Mesothelial cell of epicardium (in vitro differentiated cells): ENCODE data around the gene ZFPM1. TPM values are rescaled to one million over a fixed set of nuclear protein-coding genes. Genes with fewer than 3 reads are reported as not detected.

ENCODE experiments used
- DNase-seq, 2 experiments: peaks; one replicate each; pipeline ENCODE4 v3.0.0; 2021; ENCODE audit warnings: low spot score in 2 of 2; ENCODE audit not compliant: unreplicated experiment in 2 of 2
- H3K27ac Mint-ChIP-seq: 2 replicates; pipeline ENCODE4 v1.8.0; 2021; ENCODE audit warnings: mixed read lengths
- H3K27me3 Mint-ChIP-seq: 2 replicates; pipeline ENCODE4 v1.8.0; 2021; ENCODE audit warnings: low read depth, mixed read lengths
- H3K36me3 Mint-ChIP-seq: 2 replicates; pipeline ENCODE4 v1.8.0; 2021; ENCODE audit warnings: mixed read lengths
- H3K4me1 Mint-ChIP-seq: 2 replicates; pipeline ENCODE4 v1.8.0; 2021; ENCODE audit warnings: mixed read lengths
- H3K4me3 Mint-ChIP-seq: 2 replicates; pipeline ENCODE4 v1.8.0; 2021; ENCODE audit warnings: mild to moderate bottlenecking, moderate library complexity, mixed read lengths
- H3K9me3 Mint-ChIP-seq: 2 replicates; pipeline ENCODE4 v1.8.0; 2021; ENCODE audit warnings: mixed read lengths
- CTCF ChIP-seq: fragments of 200-600 bp; sonication (generic); IDR thresholded peaks from one replicate; pipeline ENCODE4 v1.5.0; 2021; ENCODE audit warnings: antibody characterized with exemption; ENCODE audit not compliant: unreplicated experiment
- total RNA-seq: library from RNA; stranded (reverse); gene quantifications from 3 replicates; pipeline ENCODE4 v1.2.1, GENCODE V29; 2021

Gene ZFPM1
- 51.1 to 56.2 TPM (median 52.6 TPM) in 3 replicates for total RNA-seq

GRCh38 chr16:88453217-88453531 lies at the start of gene ZFPM1:
TSS of gene ZFPM1 (plus strand) at chr16:88453280. CDS start at chr16:88453639, 359 bp downstream.
- Mint-ChIP-seq H3K9me3 (no peaks in the 10 kb centered on the region), H3K27ac (peak within 1 kb of the TSS; percentile 64), H3K36me3 (no peaks in the 10 kb centered on the region), H3K4me3 (peak within 1 kb of the TSS; percentile 82), H3K4me1 (peaks cover 24% of the 10 kb centered on the region), H3K27me3 (peaks cover 4% of the 10 kb centered on the region)
- TF ChIP-seq CTCF: no peak
- no peak for DNase-seq

- Mint-ChIP-seq H3K27me3 (no peaks in the 10 kb centered on the region), H3K4me1 (peaks cover 7% of the 10 kb centered on the region), H3K36me3 (no peaks in the 10 kb centered on the region), H3K27ac (no peak overlapping the region), H3K9me3 (no peaks in the 10 kb centered on the region), H3K4me3 (no peak overlapping the region)
- TF ChIP-seq CTCF: no peak
- DNase-seq: no peak
Observed at GRCh38 chr16:88403794-88404581, 49.1 kb upstream of the ZFPM1 start.

DNA sequence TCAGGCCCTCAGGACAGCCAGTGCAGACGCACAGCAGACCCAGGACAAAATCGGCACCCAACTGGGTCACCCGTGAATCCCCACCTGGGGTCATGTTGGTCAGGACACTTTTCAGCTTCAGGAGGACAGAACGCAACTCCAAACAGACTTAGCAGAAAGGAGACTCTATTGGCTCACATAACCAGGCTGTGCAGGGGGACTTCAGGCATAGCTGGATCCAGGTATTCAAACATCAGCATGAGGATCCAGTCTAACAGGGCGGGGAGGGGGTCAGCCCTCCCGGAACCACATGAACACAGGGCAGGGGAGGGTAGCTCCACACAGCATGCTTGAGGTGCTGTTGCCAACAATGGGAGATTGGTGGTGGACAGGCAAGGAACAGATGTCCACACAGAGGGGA lies 48.3 kb upstream of the ZFPM1 start:
- TF ChIP-seq CTCF: no peak
- H3K36me3 Mint-ChIP-seq: no peaks in the 10 kb centered on the region
- no peaks in the 10 kb centered on the region for H3K27me3 Mint-ChIP-seq
- H3K27ac Mint-ChIP-seq: no peak overlapping the region
- H3K4me1 Mint-ChIP-seq: peaks cover 7% of the 10 kb centered on the region
- no peaks in the 10 kb centered on the region for H3K9me3 Mint-ChIP-seq
- DNase-seq: no peak
- no peak overlapping the region for H3K4me3 Mint-ChIP-seq

GRCh38 chr16:88405216-88406060 lies 47.6 kb upstream of the ZFPM1 start:
- no peak overlapping the region for H3K4me3 Mint-ChIP-seq
- no peaks in the 10 kb centered on the region for H3K9me3 Mint-ChIP-seq
- DNase-seq: no peak
- H3K36me3 Mint-ChIP-seq: no peaks in the 10 kb centered on the region
- no peak for TF ChIP-seq CTCF
- H3K27ac Mint-ChIP-seq: peak overlapping the region; percentile 34
- no peaks in the 10 kb centered on the region for H3K27me3 Mint-ChIP-seq
- H3K4me1 Mint-ChIP-seq: peaks cover 7% of the 10 kb centered on the region

- Mint-ChIP-seq H3K27ac (peak overlapping the region; percentile 50), H3K36me3 (no peaks in the 10 kb centered on the region), H3K4me3 (no peak overlapping the region), H3K4me1 (peaks cover 7% of the 10 kb centered on the region), H3K27me3 (no peaks in the 10 kb centered on the region), H3K9me3 (no peaks in the 10 kb centered on the region)
- TF ChIP-seq CTCF: no peak
- no peak for DNase-seq
Observed at GRCh38 chr16:88406096-88407041, 46.7 kb upstream of the ZFPM1 start.
